GM19397 (cell line): ENCODE data around the gene IQCK.

ENCODE experiments used
- ATAC-seq: cut with Tn5 transposase; IDR thresholded peaks from one replicate; pipeline ENCODE4 v1.9.1; 2021; ENCODE audit warnings: mild to moderate bottlenecking, moderate library complexity; ENCODE audit not compliant: unreplicated experiment

IQCK gene

GRCh38 chr16:19698480-19699465, 19.3 kb upstream of the IQCK start:
- ATAC-seq: no peak

DNA sequence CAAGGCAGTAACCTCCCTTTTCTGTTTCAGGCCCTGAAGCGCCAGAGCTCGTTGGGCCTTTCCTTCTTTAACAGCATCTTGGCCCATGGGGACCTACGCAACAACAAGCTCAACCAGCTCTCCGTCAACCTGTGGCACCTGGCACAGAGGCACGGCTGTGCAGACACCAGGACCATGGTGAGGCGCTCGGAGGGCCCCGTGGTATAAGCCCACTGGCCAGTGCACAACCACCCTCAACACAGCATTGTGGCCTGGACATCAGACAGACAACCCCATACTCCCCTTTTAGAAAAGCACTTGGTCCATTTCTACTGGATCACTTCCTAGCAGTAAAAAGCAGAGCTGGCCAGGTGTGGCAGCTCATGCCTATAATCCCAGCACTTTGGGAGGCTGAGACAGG, 18.6 kb upstream of the IQCK start:
- no peak for ATAC-seq

DNA sequence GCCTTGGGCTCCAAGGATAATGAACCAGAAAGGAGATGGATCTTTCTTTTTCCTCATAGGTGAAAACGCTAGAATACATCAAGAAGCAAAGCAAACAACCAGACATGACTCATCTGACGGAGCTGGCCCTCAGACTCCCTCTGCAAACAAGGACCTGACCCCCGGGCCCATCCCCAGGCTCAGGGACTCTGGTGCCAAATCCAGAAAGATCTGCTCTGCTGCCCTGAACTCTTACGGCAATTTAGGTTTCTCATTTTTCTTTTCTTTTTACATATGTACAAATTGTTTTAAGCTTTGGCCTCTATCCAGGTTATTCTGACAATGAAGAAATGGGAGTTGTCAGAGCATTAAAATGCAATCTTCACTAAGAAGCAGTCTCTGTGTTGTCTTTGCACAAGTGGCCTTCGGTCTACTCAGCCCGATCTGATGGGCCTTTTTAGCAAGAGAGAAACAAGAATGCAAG, 17.7 kb upstream of the IQCK start:
- ATAC-seq: no peak

GRCh38 chr16:19701091-19701490, 17.0 kb upstream of the IQCK start:
- ATAC-seq: no peak

- ATAC-seq: no peak
Observed at GRCh38 chr16:19703172-19703889, 14.7 kb upstream of the IQCK start.

DNA sequence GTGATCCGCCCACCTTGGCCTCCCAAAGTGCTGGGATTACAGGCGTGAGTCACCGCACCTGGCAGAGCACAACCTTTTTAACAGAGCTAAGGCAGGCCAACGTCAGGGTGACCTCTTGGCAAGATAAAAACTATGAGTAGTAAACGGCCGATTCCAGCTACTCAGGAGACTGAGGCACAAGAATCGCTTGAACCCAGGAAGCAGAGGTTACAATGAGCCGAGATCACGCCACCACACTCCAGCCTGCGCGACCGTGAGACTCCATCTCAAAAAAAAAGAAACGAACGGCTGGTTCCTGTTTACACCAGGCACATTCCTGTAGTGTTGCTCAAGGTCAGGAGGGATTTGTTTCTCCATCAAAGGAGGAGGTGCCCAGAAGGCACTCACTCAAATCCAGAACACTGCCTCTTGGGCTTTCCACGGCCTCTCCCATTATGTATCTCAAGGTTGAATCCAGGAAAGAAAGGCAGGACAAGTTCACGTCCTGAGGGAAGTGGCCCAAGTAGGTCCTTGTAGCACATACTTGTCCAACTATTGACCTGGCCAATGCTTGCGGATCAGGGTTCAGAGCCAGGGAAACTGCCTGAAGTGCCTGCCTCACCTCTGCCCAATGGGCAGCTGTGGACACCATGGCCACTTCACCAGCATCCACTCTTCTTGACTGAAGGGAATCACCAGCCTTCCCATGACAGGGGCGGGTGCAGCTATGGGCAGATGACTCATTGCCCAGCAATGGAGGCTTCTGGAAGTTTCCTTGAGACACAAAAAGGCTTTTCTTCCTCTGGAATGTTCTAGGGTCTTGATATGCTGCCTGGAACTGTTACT, 13.5 kb upstream of the IQCK start:
- no peak for ATAC-seq

DNA sequence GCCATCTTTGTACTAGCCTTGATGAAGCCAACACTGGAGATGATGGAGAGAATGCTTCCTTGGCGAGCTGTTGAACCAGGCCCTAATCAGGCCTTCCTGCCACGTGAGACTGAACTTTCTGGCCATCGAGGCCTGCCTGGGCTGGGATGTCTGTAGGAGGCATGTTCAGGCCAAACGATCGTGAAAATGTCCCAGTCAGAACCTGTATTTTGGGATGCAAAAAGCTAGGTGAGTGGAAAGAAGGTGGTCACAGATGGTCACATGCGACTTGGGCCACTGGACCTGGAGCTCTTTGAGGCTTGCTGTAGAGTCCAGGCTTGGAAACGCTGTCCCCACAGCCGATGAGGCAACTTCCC, 12.9 kb upstream of the IQCK start:
- no peak for ATAC-seq

- no peak for ATAC-seq
Observed at GRCh38 chr16:19705843-19706242, 12.2 kb upstream of the IQCK start.

DNA sequence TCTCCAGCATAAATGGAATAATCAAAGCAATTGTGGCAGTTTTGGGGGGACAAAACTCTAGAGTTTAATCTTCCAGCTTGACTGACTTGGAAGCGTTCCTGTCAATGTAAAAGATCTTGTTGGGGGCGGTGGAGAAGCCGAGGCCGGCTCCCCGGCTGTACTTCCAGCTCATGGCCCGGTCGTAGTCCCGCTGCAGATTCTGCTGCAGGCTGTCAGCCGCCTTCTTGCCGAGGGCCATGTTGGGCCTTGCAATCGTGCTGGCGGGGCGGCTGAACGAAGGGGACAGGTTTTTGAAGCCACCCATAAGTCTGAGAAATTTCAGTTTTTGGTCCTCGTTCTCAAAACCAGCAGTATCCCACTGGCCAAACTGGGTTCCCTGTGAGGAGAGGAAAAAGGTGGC, 11.2 kb upstream of the IQCK start:
- no peak for ATAC-seq

DNA sequence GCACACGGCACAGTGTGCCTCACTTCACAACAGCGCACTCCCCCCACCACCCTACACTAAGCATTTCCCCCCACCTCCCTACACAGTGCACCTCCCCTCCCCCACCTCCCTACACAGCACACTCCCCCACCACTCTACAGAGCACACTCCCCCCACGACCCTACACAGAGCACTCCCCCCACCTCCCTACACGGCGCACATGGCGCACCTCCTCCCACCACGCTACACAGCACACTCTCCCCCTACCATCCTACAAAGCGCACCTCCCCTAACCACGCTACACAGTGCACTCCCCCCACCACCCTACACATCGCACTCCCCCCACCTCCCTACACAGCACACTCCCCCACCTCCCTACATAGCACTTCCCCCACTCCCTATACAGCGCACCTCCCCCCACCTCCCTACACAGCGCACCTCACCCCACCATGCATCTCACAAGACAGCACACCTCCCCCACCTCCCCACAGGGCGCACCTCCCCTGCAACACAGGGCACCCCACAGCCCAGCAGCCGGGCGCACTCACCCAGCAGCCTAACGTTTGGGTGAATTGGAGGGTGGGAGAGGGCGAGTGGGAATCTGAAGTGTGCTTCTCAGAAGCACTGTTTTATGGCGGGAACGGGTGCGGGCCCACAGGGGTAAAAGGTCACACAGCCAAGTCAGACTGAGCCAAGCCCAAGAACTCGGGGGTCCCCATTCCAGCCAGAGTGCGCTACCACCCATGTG, 10.3 kb upstream of the IQCK start:
- no peak for ATAC-seq

DNA sequence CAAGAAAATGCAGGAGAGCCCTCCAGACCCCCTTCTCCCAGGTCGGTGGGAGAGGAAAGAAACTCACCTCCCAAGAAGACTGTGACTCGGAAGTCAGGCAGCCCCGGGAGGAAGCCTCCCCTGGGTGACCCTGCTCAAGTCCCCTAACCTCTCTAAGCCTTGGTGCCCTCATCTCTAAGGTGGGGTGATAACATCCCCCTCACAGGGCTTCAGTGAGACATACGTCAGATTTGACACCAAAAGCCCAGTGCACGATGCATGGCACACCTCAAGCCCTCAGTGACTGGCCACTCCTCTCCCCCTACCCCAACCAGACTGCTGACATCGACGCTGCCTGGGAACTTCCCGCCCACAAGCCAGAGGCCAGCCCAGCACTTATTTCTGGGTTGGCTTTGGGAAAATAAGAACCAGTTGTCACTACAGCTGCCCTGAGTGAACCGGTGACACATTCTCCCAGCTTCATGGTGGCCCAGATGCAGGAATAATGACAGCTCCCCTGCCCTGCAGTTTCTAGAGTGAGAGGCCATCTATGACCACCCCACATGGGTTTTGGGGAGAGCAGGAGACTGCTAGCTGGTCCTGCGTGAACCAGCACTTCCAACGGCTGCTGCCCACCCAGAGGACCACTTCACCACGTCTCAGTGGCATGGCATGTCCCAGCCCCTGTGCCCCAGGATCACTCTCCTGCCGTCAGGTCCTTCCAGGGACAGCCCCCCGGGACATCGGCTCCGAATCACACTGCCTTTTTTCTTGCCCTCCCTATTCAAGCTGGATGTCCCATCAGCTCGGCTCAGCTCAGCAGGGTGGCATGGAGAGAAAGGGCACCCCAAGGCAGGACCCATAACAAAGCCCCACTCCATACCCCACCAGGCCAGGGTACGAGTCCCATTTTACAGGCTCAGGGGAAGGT, 9.5 kb upstream of the IQCK start:
- no peak for ATAC-seq

GRCh38 chr16:19709381-19710136, 8.5 kb upstream of the IQCK start:
- no peak for ATAC-seq

- no peak for ATAC-seq
Observed at GRCh38 chr16:19710191-19710908, 7.7 kb upstream of the IQCK start.

DNA sequence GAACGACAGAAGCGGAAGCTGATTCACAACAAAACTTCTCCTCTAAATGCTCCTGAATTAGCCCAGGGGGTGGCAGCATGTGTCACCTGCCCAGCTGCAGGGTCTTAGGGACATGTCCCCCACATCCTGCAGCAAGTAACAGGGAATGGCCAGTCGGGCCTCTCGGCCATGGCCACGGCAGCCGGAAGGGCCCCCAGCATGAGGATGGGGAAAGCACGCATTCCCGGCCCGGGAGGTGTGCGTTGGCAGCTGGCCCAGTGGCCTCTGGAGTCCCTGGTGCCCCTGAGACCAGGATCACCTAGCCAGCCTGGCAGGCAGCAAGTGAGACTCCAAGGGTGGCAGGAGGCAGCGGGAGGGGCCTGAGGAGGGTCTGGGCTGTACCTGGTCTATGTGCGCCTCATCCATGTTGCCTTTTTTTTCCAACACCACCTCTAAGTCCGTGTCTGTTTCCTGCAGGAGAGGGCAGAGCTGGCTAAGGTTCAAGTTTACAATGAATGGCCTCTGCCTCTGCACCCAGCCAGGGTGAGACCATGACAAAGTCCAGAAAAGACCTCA, 7.0 kb upstream of the IQCK start:
- ATAC-seq: no peak

DNA sequence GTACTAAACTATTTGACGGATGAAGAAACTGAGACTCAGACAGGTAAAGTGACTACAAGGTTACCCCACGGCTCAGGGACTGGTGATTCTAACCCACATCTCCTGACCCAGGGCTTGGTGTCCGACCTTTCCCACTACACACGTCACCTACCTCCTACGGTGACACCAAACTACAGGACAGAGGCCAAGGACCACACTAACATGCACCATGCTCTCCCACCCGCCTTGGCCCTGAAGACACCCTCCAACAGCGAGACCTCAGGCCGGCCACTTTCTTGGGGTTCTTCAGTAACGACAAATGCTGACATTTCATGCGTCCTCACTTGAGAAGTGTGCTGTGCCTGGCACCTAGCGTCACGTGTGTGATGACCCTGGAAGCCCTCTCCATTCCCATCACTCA, 6.4 kb upstream of the IQCK start:
- ATAC-seq: no peak

DNA sequence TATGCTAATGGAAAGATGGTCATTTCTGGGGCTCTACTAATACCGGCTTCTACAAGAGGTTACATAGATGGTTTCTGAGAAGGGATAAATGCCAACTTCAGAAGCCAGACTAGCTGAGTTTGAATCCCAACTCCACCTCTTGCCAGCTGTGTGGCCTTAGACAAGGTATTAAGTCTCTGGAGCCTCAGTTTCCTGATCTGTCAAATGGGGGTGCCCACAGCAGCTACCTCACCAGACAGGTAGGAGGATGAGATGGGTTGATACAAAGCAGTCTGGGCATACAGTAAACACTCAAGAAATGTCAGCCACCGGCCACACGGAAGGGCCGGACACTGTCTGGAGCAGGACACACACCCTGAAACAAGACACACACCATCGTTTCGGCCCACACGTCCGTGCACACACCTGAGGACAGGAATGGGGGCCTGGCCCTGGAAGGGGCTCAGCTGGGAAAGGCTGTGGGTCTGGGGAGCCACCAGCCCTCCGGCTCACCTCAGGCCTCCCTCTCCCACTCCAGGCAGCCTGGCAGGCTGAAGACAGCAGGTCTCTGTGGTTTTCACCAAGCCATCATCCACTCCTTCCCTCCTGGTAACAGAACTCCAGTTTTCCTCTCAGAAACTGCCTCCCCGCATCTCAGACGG, 5.5 kb upstream of the IQCK start:
- no peak for ATAC-seq

- no peak for ATAC-seq
Observed at GRCh38 chr16:19713697-19714096, 4.4 kb upstream of the IQCK start.
